Measurements from ENCODE around the gene TNRC6C.
"Not testable (repeated sequence)": the region's sequence is repeated elsewhere in the genome, so short reads cannot be mapped to it uniquely, and the experiment has no call there.

TNRC6C gene

DNA sequence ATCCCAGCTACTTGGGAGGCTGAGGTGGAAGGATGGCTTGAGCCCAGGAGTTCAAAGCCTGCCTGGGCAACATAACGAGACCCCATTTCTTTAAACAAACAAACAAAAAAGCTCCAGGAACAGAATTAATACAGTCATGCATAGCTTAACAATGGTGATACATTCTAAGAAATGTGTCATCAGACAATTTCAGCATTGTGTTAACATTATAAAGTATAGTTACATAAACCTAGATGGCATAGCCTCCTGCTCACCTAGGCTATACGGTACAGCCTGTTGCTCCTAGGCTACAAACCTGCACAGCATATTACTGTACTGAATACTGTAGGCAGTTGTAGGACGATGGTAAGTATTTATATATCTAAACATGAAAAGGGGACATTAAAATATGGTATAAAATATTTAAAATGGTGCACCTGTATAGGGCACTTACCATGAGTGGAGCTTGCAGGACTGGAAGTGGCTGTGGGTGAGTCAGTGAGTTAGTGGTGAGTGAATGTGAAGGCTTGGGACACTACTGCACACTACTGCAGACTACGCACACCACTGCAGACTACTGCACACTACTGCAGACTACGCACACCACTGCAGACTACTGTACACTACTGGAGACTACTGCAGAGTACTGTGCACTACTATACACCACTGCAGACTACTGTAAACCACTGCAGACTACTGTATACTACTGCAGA lies 95.4 kb downstream of the TNRC6C start:
- Histone ChIP-seq H3K4me3 (ENCODE audit: low read length) (no peak overlapping the region), H3K4me1 (ENCODE audit: control insufficient read depth, low read depth, low read length) (no peaks in the 10 kb centered on the region), H3K27me3 (ENCODE audit: control insufficient read depth, insufficient read depth, low read length) (no peaks in the 10 kb centered on the region), H3K9me3 (ENCODE audit: control insufficient read depth, low read depth, low read length) (no peaks in the 10 kb centered on the region), H3K9ac (ENCODE audit: low read length) (no peak overlapping the region), H3K36me3 (ENCODE audit: control insufficient read depth, low read depth, low read length) (peaks cover 23% of the 10 kb centered on the region), H3K27ac (ENCODE audit: low read length) (no peak overlapping the region)

DNA sequence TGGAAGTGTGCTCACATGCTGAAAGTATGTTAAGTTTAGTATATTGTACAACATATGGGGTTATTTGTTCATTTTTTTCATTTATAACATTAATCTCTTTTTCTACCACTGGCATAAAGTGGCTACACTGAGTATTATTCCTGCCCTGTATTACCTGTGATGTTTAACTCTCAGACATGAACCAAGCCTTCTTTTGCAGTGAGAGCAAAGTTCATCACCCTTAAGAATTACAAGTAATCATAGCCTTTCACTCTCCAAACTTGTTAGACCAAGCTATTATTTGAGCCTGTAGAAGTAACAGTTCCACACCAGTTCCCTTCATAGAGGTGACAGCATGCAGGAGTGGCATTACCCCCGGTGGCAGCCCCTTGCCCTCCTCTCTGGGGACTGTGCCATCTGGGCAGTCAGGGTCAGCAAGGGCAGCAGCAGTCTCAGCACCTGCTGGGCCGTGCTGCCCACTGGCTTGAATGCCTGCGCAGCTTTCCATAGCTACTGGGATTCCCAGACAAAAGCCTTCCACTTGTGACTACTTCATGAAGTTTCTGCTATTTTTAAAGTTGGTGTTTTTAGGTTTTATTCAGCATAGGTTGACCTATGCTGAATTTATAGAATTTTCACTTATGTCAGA lies 98.7 kb downstream of the TNRC6C start:
- no peaks in the 10 kb centered on the region for H3K9me3 ChIP-seq (ENCODE audit: control insufficient read depth, low read depth, low read length)
- no peak overlapping the region for H3K9ac ChIP-seq (ENCODE audit: low read length)
- H3K4me3 ChIP-seq (ENCODE audit: low read length), result no peak overlapping the region
- peaks cover 8% of the 10 kb centered on the region for H3K36me3 ChIP-seq (ENCODE audit: control insufficient read depth, low read depth, low read length)
- H3K27ac ChIP-seq (ENCODE audit: low read length), result no peak overlapping the region
- H3K4me1 ChIP-seq (ENCODE audit: control insufficient read depth, low read depth, low read length), result no peaks in the 10 kb centered on the region
- H3K27me3 ChIP-seq (ENCODE audit: control insufficient read depth, insufficient read depth, low read length), result no peaks in the 10 kb centered on the region

DNA sequence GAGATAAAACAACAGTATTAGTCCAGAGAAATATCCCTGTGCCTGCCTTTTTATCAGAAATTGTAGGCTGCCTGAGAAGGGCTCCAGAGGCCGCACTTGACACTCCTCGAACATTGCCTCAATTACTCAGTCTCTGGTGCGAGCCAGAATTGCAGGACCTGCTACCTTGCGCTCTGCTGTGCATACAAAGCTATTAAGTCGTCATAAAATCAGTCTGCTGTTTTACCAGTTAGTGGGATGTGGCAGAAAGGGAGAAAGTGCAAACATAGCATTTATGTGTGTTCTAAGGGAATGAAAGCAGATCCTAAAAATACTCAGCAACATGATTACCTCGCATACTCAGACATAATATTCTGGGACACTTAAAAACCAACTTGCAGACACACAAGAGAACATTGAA lies 99.5 kb downstream of the TNRC6C start:
- no peak overlapping the region for H3K27ac ChIP-seq (ENCODE audit: low read length)
- H3K36me3 ChIP-seq (ENCODE audit: control insufficient read depth, low read depth, low read length), result peaks cover 8% of the 10 kb centered on the region
- H3K27me3 ChIP-seq (ENCODE audit: control insufficient read depth, insufficient read depth, low read length), result no peaks in the 10 kb centered on the region
- no peaks in the 10 kb centered on the region for H3K9me3 ChIP-seq (ENCODE audit: control insufficient read depth, low read depth, low read length)
- H3K9ac ChIP-seq (ENCODE audit: low read length), result no peak overlapping the region
- H3K4me3 ChIP-seq (ENCODE audit: low read length), result no peak overlapping the region
- H3K4me1 ChIP-seq (ENCODE audit: control insufficient read depth, low read depth, low read length), result no peaks in the 10 kb centered on the region

DNA sequence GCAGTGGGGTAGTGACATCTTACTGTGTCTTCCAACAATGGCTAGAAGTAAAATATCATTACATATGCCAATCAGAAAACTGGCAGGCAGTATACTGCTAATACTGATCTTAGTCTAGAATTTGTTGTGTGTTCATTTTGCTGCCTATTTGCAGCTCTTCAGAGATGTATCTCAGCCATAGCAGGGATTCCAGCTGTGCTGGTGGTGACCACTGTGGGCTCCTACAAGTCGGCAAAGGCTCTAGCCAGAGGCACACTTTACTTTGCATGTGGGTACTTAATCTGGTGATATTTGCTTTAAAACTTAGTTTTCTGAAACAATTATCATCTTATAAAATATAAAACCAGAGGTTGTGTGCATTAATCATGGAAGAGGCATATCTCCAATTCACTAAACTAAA lies 100.1 kb downstream of the TNRC6C start:
- no peaks in the 10 kb centered on the region for H3K27me3 ChIP-seq (ENCODE audit: control insufficient read depth, insufficient read depth, low read length)
- no peak overlapping the region for H3K4me3 ChIP-seq (ENCODE audit: low read length)
- no peak overlapping the region for H3K9ac ChIP-seq (ENCODE audit: low read length)
- no peaks in the 10 kb centered on the region for H3K9me3 ChIP-seq (ENCODE audit: control insufficient read depth, low read depth, low read length)
- H3K36me3 ChIP-seq (ENCODE audit: control insufficient read depth, low read depth, low read length), result peaks cover 8% of the 10 kb centered on the region
- H3K27ac ChIP-seq (ENCODE audit: low read length), result no peak overlapping the region
- no peaks in the 10 kb centered on the region for H3K4me1 ChIP-seq (ENCODE audit: control insufficient read depth, low read depth, low read length)

DNA sequence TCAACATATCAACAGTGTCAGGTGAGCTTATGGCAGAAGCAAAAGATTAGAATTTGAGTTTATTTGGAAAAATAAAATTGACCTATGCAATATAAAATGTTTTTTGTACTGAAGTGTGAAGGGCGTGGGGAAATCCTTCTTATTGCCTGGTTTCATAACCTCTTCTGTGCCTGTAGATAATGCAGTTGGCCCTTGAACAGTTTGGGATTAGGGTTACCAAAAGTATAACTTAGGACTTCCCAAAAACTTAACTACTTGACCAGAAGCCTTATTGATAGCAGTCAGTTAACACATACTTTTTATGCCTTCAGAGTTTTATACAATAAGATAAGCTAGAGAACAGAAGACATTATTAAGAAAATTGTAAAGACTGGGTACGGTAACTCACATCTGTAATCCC lies 104.1 kb downstream of the TNRC6C start:
- no peak overlapping the region for H3K27ac ChIP-seq (ENCODE audit: low read length)

DNA sequence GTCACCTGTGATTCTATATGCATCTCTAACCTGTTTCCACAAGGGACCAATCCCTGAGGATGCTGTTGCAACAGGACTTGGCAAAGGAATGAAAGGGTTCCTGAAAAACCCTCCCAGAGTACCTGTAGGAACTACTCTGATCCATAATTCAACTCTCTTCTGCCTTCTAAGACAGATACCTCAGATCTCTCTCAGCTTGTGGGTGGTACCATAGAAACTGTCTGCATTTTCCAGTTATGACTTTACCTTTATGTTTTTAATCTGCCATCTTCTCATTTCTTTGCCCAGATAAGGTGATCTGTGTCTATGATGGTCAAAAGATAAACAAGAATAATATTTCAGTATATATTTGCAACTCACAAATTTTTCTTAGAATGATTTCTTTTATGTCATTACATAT lies 105.0 kb downstream of the TNRC6C start:
- Histone ChIP-seq H3K4me3 (ENCODE audit: low read length) (no peak overlapping the region), H3K27ac (ENCODE audit: low read length) (no peak overlapping the region), H3K36me3 (ENCODE audit: control insufficient read depth, low read depth, low read length) (peaks cover 18% of the 10 kb centered on the region), H3K27me3 (ENCODE audit: control insufficient read depth, insufficient read depth, low read length) (no peaks in the 10 kb centered on the region), H3K4me1 (ENCODE audit: control insufficient read depth, low read depth, low read length) (no peaks in the 10 kb centered on the region), H3K9me3 (ENCODE audit: control insufficient read depth, low read depth, low read length) (no peaks in the 10 kb centered on the region), H3K9ac (ENCODE audit: low read length) (no peak overlapping the region)

More for the DNA sequence above, 104.1 kb downstream of the TNRC6C start:
- H3K9me3 ChIP-seq (ENCODE audit: control insufficient read depth, low read depth, low read length), result no peaks in the 10 kb centered on the region
- H3K4me3 ChIP-seq (ENCODE audit: low read length), result no peak overlapping the region
- peaks cover 13% of the 10 kb centered on the region for H3K36me3 ChIP-seq (ENCODE audit: control insufficient read depth, low read depth, low read length)
- H3K9ac ChIP-seq (ENCODE audit: low read length), result no peak overlapping the region
- no peaks in the 10 kb centered on the region for H3K4me1 ChIP-seq (ENCODE audit: control insufficient read depth, low read depth, low read length)
- H3K27me3 ChIP-seq (ENCODE audit: control insufficient read depth, insufficient read depth, low read length), result no peaks in the 10 kb centered on the region

DNA sequence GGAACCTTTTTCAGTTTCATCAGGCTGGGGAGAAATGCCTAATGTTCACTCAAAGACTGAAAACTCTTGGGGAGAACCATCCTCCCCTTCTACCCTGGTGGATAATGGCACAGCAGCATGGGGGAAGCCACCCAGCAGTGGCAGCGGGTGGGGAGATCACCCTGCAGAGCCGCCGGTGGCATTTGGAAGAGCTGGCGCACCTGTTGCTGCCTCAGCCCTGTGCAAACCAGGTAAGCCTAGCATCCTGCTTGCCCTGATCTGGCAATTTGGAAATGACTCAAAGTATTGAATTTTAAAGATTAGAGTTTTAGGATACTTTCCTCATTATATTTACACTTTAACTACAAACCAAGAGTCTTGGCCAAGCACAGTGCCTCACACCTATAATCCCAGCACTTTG lies 106.2 kb downstream of the TNRC6C start:
- Histone ChIP-seq H3K27me3 (ENCODE audit: control insufficient read depth, insufficient read depth, low read length) (no peaks in the 10 kb centered on the region), H3K36me3 (ENCODE audit: control insufficient read depth, low read depth, low read length) (peaks cover 28% of the 10 kb centered on the region), H3K9ac (ENCODE audit: low read length) (no peak overlapping the region), H3K9me3 (ENCODE audit: control insufficient read depth, low read depth, low read length) (no peaks in the 10 kb centered on the region), H3K27ac (ENCODE audit: low read length) (no peak overlapping the region), H3K4me1 (ENCODE audit: control insufficient read depth, low read depth, low read length) (no peaks in the 10 kb centered on the region), H3K4me3 (ENCODE audit: low read length) (no peak overlapping the region)

DNA sequence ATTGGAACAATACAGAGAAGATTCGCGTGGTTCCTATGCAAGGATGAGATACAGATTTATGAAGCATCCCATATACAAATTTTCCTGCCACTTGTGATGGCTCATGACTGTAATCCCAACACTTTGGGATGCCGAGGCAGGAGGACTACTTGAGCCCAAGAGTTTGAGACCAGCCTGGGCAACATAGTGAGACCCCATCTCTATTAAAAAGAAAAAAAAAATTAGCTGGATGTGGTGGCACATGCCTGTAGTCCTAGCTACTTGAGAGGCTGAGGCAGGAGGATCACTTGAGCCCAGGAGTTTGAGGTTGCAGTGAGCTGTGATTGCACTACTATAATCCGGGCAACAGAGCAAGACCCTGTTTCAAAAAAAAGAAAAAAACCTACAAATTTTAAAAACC lies 108.5 kb downstream of the TNRC6C start:
- not testable (repeated sequence) for H3K4me3 ChIP-seq (ENCODE audit: low read length); H3K4me1 ChIP-seq (ENCODE audit: control insufficient read depth, low read depth, low read length); H3K27me3 ChIP-seq (ENCODE audit: control insufficient read depth, insufficient read depth, low read length); H3K9me3 ChIP-seq (ENCODE audit: control insufficient read depth, low read depth, low read length); H3K27ac ChIP-seq (ENCODE audit: low read length); H3K9ac ChIP-seq (ENCODE audit: low read length)
- peaks cover 44% of the 10 kb centered on the region for H3K36me3 ChIP-seq (ENCODE audit: control insufficient read depth, low read depth, low read length)

DNA sequence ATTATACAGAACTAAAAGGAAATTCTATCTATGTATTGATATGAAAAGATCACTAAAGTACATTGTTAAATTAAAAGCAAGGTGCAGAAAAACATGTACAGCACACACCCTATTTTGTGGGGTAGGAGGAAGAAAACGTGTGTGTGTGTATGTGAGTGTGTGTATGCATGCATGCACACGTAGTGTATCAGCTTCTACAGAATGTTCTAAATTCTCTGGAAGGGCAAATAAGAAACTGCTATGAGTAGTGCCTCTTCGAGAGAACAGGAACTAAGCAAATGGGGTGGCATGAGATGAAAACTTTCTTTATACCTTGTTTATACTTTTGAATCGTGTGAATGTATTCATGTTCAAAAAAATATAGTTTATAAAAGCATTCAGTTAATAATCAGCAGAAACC lies 111.2 kb downstream of the TNRC6C start:
- H3K9me3 ChIP-seq (ENCODE audit: control insufficient read depth, low read depth, low read length), result no peaks in the 10 kb centered on the region
- H3K27me3 ChIP-seq (ENCODE audit: control insufficient read depth, insufficient read depth, low read length), result no peaks in the 10 kb centered on the region
- no peak overlapping the region for H3K27ac ChIP-seq (ENCODE audit: low read length)
- H3K36me3 ChIP-seq (ENCODE audit: control insufficient read depth, low read depth, low read length), result peaks cover 68% of the 10 kb centered on the region
- no peak overlapping the region for H3K9ac ChIP-seq (ENCODE audit: low read length)
- no peaks in the 10 kb centered on the region for H3K4me1 ChIP-seq (ENCODE audit: control insufficient read depth, low read depth, low read length)
- no peak overlapping the region for H3K4me3 ChIP-seq (ENCODE audit: low read length)

DNA sequence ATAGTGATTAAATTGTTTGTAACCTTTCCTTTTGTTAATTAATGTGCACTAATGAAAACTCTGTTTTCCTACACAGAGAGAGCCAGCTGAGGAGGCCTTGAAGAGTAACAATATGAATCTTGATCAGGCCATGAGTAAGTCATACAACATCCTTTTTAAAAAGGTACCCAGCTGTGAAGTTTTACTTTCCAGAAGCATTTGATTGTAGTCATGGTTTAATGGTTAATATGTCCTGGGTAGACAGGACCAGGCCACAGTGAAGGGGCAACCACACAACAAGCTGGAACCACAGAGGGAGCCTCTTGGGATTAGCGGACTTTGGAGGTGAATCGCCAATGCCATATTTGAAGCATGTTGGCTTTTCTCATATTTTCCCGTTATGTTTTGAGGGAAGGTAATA lies 114.5 kb downstream of the TNRC6C start:
- H3K9ac ChIP-seq (ENCODE audit: low read length), result no peak overlapping the region
- no peak overlapping the region for H3K4me3 ChIP-seq (ENCODE audit: low read length)
- H3K27ac ChIP-seq (ENCODE audit: low read length), result no peak overlapping the region
- H3K9me3 ChIP-seq (ENCODE audit: control insufficient read depth, low read depth, low read length), result no peaks in the 10 kb centered on the region
- H3K27me3 ChIP-seq (ENCODE audit: control insufficient read depth, insufficient read depth, low read length), result no peaks in the 10 kb centered on the region
- H3K36me3 ChIP-seq (ENCODE audit: control insufficient read depth, low read depth, low read length), result peaks cover 80% of the 10 kb centered on the region
- no peaks in the 10 kb centered on the region for H3K4me1 ChIP-seq (ENCODE audit: control insufficient read depth, low read depth, low read length)

DNA sequence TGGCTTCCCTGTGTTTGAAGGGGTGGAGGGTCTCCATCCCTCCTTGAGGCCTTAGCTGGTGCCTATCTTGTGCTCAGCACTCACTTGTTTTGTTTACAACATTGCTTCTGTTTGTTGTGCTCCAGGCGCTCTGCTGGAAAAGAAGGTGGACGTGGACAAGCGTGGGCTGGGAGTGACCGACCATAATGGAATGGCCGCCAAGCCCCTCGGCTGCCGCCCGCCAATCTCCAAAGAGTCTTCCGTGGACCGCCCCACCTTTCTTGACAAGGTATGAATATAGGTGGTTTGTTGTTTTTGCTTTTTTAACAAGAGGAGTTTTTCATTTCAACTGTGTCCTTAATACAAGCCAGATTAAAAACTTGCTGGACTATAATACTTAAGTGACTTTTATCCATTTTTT lies 116.5 kb downstream of the TNRC6C start:
- no peaks in the 10 kb centered on the region for H3K4me1 ChIP-seq (ENCODE audit: control insufficient read depth, low read depth, low read length)
- no peaks in the 10 kb centered on the region for H3K9me3 ChIP-seq (ENCODE audit: control insufficient read depth, low read depth, low read length)
- H3K9ac ChIP-seq (ENCODE audit: low read length), result no peak overlapping the region
- no peak overlapping the region for H3K27ac ChIP-seq (ENCODE audit: low read length)
- H3K4me3 ChIP-seq (ENCODE audit: low read length), result no peak overlapping the region
- H3K36me3 ChIP-seq (ENCODE audit: control insufficient read depth, low read depth, low read length), result peaks cover 77% of the 10 kb centered on the region
- H3K27me3 ChIP-seq (ENCODE audit: control insufficient read depth, insufficient read depth, low read length), result no peaks in the 10 kb centered on the region

DNA sequence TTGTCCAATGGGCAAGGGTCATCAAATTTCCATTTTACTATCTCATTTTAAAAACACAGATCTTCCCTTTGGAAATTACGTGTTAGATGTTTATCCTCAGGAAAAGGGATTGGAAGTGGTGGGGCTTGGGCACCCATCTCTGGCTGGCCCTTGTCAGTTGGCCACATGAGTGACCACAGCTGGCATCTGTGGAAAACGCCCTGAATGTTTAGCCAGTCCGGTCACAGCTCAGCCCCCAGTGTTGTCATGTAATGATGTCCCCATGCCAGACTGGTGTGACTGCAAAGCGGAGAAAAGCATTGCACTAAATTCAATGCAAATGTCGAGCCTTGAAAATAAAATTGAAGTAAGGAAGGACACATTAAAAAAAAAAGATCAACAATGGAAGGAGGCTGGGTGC lies 117.0 kb downstream of the TNRC6C start:
- Histone ChIP-seq H3K36me3 (ENCODE audit: control insufficient read depth, low read depth, low read length) (peaks cover 79% of the 10 kb centered on the region), H3K27ac (ENCODE audit: low read length) (no peak overlapping the region), H3K4me1 (ENCODE audit: control insufficient read depth, low read depth, low read length) (no peaks in the 10 kb centered on the region), H3K4me3 (ENCODE audit: low read length) (no peak overlapping the region), H3K9ac (ENCODE audit: low read length) (no peak overlapping the region), H3K9me3 (ENCODE audit: control insufficient read depth, low read depth, low read length) (no peaks in the 10 kb centered on the region), H3K27me3 (ENCODE audit: control insufficient read depth, insufficient read depth, low read length) (no peaks in the 10 kb centered on the region)
